Muscle of leg (tissue), 16 donors: ENCODE measurements around the gene SH3PXD2B. TPM values are rescaled to one million over a fixed set of nuclear protein-coding genes. Genes with fewer than 3 reads are reported as not detected.
A peak's percentile ranks its signal among the peaks of the same experiment; 100 is the strongest.

ENCODE experiments used
- DNase-seq: peaks from one replicate; pipeline ENCODE4 v3.0.0; 2013
- H3K27ac ChIP-seq: one replicate; pipeline ENCODE4 v1.5.1; 2013; ENCODE audit warnings: mild to moderate bottlenecking, low read length, control low read depth
- H3K27me3 ChIP-seq: one replicate; pipeline ENCODE4 v1.6.1; 2013; ENCODE audit warnings: low read length; ENCODE audit not compliant: control insufficient read depth, insufficient read depth
- H3K36me3 ChIP-seq: one replicate; pipeline ENCODE4 v1.6.1; 2013; ENCODE audit warnings: low read length; ENCODE audit not compliant: control insufficient read depth, insufficient read depth
- H3K4me1 ChIP-seq: one replicate; pipeline ENCODE4 v1.6.1; 2013; ENCODE audit warnings: low read length; ENCODE audit not compliant: control insufficient read depth, insufficient read depth
- H3K4me3 ChIP-seq: one replicate; pipeline ENCODE4 v1.5.1; 2013; ENCODE audit warnings: low read length, control low read depth
- H3K9me3 ChIP-seq: replicated peaks from 2 replicates; pipeline ENCODE4 v1.6.1; 2013; ENCODE audit warnings: low read depth, low read length; ENCODE audit not compliant: control insufficient read depth
- WGBS: methylation state at CpG from one replicate; pipeline ENCODE4 v1.1.5; 2013; ENCODE audit warnings: missing lambda C conversion rate; ENCODE audit not compliant: insufficient coverage; 5-methylcytosine and 5-hydroxymethylcytosine counted together
- long read RNA-seq, 11 donors: transcript quantifications; one replicate each; lab custom pipeline, GENCODE V29; 2026
- polyA plus RNA-seq, 8 donors: library from polyadenylated mRNA; unstranded; fragments of 120-200 nt; gene quantifications; one replicate each; pipeline versions ENCODE4 v1.2.1 to v1.2.3, GENCODE V29; 2013; ENCODE audit warnings: inconsistent platforms in 1 of 8, low replicate concordance in 1 of 8; ENCODE audit not compliant: insufficient read length in 8 of 8, insufficient read depth in 1 of 8
- total RNA-seq: library from RNA; stranded (reverse); fragments of 120-200 nt; gene quantifications from one replicate; pipeline ENCODE4 v1.2.4, GENCODE V29; 2013

Gene SH3PXD2B
- 19.2 TPM for total RNA-seq
- 10 to 100 TPM; 23.9 to 60.9 (median 38.7) TPM for polyA plus RNA-seq
- long read RNA-seq, donor 1, full-length matches to known transcripts: 2 of 2 reads
- long read RNA-seq, donor 1, partial matches to known transcripts: 0 of 2 reads
- long read RNA-seq, donor 1, other reads (novel, unspliced or antisense): 0 of 2 reads
- long read RNA-seq, donor 2, full-length matches to known transcripts: 1 of 1 reads
- long read RNA-seq, donor 2, partial matches to known transcripts: 0 of 1 reads
- long read RNA-seq, donor 2, other reads (novel, unspliced or antisense): 0 of 1 reads
- long read RNA-seq, donor 3, full-length matches to known transcripts: 4 of 4 reads
- long read RNA-seq, donor 3, partial matches to known transcripts: 0 of 4 reads
- long read RNA-seq, donor 3, other reads (novel, unspliced or antisense): 0 of 4 reads
- long read RNA-seq, donor 4, full-length matches to known transcripts: 5 of 5 reads
- long read RNA-seq, donor 4, partial matches to known transcripts: 0 of 5 reads
- long read RNA-seq, donor 4, other reads (novel, unspliced or antisense): 0 of 5 reads
- long read RNA-seq, donor 5, full-length matches to known transcripts: 4 of 4 reads
- long read RNA-seq, donor 5, partial matches to known transcripts: 0 of 4 reads
- long read RNA-seq, donor 5, other reads (novel, unspliced or antisense): 0 of 4 reads
- long read RNA-seq, donor 6, full-length matches to known transcripts: 6 of 6 reads
- long read RNA-seq, donor 6, partial matches to known transcripts: 0 of 6 reads
- long read RNA-seq, donor 6, other reads (novel, unspliced or antisense): 0 of 6 reads
- long read RNA-seq, donor 7, full-length matches to known transcripts: 1 of 1 reads
- long read RNA-seq, donor 7, partial matches to known transcripts: 0 of 1 reads
- long read RNA-seq, donor 7, other reads (novel, unspliced or antisense): 0 of 1 reads
- long read RNA-seq, donor 8, full-length matches to known transcripts: 1 of 1 reads
- long read RNA-seq, donor 8, partial matches to known transcripts: 0 of 1 reads
- long read RNA-seq, donor 8, other reads (novel, unspliced or antisense): 0 of 1 reads
- long read RNA-seq, donor 9, full-length matches to known transcripts: 1 of 1 reads
- long read RNA-seq, donor 9, partial matches to known transcripts: 0 of 1 reads
- long read RNA-seq, donor 9, other reads (novel, unspliced or antisense): 0 of 1 reads
- long read RNA-seq, donor 10, full-length matches to known transcripts: 1 of 6 reads
- long read RNA-seq, donor 10, partial matches to known transcripts: 5 of 6 reads
- long read RNA-seq, donor 10, other reads (novel, unspliced or antisense): 0 of 6 reads
- long read RNA-seq, donor 11, full-length matches to known transcripts: 2 of 2 reads
- long read RNA-seq, donor 11, partial matches to known transcripts: 0 of 2 reads
- long read RNA-seq, donor 11, other reads (novel, unspliced or antisense): 0 of 2 reads

- Histone ChIP-seq H3K27me3 (no peaks in the 10 kb centered on the region), H3K27ac (peak within 1 kb of the TSS; percentile 91), H3K36me3 (peaks cover 12% of the 10 kb centered on the region), H3K9me3 (no peaks in the 10 kb centered on the region), H3K4me3 (peak within 1 kb of the TSS; percentile 88), H3K4me1 (peaks cover 48% of the 10 kb centered on the region)
- DNase-seq: peak; percentile 76
- 3% methylated on average over 68 of the region's 89 CpGs for WGBS
These were observed at the start of gene SH3PXD2B for GRCh38 chr5:172454358-172455086. Gene SH3PXD2B, minus strand, starts transcription at chr5:172454525. Its CDS starts 173 bp downstream, at chr5:172454352.

DNA sequence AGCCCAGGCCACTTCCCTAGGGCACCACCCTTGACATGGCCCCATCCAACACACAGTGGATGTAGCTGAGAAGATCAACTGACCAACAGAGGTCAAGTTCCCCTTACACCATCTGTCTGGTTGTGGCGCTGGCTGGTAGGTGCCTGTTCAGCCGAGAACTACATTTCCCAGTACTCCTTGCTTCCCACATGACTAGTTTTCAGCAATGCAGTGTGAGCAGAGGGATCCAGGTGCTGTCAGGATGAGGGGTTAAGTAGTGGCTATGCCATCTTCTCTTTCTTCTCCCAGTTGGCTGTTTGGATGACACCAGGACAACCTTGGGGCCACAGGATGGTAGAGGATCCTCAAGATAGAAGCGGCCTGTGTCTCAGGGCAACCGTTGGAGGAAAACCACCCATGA is 48.6 kb upstream of the SH3PXD2B start:
- peak overlapping the region; percentile 37 for H3K27ac ChIP-seq
- H3K4me3 ChIP-seq: no peak overlapping the region
- peaks cover 26% of the 10 kb centered on the region for H3K4me1 ChIP-seq
- no peaks in the 10 kb centered on the region for H3K36me3 ChIP-seq
- DNase-seq: no peak
- WGBS: no CpG with 5 or more reads among the region's 4 CpGs
- no peaks in the 10 kb centered on the region for H3K9me3 ChIP-seq
- H3K27me3 ChIP-seq: no peaks in the 10 kb centered on the region

GRCh38 chr5:172502410-172502809 is 48.1 kb upstream of the SH3PXD2B start:
- H3K4me1 ChIP-seq: peaks cover 30% of the 10 kb centered on the region
- no peak overlapping the region for H3K27ac ChIP-seq
- H3K27me3 ChIP-seq: no peaks in the 10 kb centered on the region
- 100% methylated on average over 2 of the region's 8 CpGs for WGBS
- H3K9me3 ChIP-seq: no peaks in the 10 kb centered on the region
- no peak for DNase-seq
- no peaks in the 10 kb centered on the region for H3K36me3 ChIP-seq
- H3K4me3 ChIP-seq: no peak overlapping the region

GRCh38 chr5:172501708-172502320 is 47.5 kb upstream of the SH3PXD2B start:
- Histone ChIP-seq H3K4me1 (peaks cover 36% of the 10 kb centered on the region), H3K27ac (no peak overlapping the region), H3K36me3 (no peaks in the 10 kb centered on the region), H3K27me3 (no peaks in the 10 kb centered on the region), H3K9me3 (no peaks in the 10 kb centered on the region), H3K4me3 (no peak overlapping the region)
- 90% methylated on average over 7 of the region's 7 CpGs for WGBS
- DNase-seq: no peak

DNA sequence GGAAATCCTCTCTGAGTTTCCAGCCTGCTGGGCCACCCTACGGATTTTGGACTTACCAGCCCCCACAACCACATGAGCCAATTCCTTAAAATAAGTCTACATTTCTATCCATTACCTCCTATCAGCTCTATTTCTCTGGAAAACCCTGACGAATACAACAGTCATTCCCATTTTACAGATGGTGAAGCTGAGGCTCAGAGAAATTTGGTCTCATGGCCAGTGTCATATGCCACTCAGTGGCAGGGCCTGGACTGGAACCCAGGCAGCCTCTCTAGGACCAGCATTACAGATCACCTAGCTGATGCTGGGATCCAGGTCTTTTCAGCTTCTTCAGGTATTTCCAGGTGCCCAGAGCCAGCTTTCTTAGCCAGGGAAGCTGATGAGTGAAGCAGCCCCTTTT is 45.0 kb upstream of the SH3PXD2B start:
- Histone ChIP-seq H3K36me3 (no peaks in the 10 kb centered on the region), H3K4me1 (peaks cover 43% of the 10 kb centered on the region), H3K27ac (no peak overlapping the region), H3K27me3 (no peaks in the 10 kb centered on the region), H3K9me3 (no peaks in the 10 kb centered on the region), H3K4me3 (no peak overlapping the region)
- no peak for DNase-seq
- 86% methylated on average over 2 of the region's 2 CpGs for WGBS

DNA sequence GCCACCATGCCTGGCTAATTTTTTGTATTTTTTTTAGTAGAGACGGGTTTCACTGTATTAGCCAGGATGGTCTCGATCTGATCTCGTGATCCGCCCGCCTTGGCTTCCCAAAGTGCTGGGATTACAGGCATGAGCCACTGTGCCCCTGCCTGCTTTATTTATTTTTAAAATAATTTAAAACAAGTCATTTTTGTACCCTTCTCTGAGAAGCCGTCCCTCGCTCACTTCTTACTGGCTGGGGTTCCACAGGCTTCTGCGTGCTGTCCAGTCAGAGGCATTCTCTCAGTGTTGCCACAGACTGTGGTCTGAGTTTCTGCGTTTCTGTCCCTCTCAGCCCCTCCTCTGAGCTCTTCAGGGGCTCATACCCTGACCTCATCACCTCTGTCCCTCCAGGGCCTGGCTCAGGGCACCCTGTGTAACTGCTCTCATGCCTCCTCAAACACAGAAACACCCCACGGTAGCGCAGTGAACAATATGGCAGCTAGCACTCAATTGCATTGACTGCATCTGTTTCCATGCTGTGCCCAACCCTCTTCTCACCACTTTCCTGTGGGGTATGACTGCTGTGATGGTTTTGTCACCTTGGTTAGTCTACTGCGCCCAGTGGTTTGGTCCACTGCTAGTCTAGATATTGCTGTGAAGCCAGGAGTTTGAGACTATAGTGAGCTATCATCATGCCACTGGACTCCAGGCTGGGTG is 44.3 kb upstream of the SH3PXD2B start:
- no peaks in the 10 kb centered on the region for H3K27me3 ChIP-seq
- no peak overlapping the region for H3K4me3 ChIP-seq
- peaks cover 40% of the 10 kb centered on the region for H3K4me1 ChIP-seq
- H3K9me3 ChIP-seq: no peaks in the 10 kb centered on the region
- no peak for DNase-seq
- H3K36me3 ChIP-seq: no peaks in the 10 kb centered on the region
- WGBS: 92% methylated on average over 4 of the region's 12 CpGs
- H3K27ac ChIP-seq: no peak overlapping the region

DNA sequence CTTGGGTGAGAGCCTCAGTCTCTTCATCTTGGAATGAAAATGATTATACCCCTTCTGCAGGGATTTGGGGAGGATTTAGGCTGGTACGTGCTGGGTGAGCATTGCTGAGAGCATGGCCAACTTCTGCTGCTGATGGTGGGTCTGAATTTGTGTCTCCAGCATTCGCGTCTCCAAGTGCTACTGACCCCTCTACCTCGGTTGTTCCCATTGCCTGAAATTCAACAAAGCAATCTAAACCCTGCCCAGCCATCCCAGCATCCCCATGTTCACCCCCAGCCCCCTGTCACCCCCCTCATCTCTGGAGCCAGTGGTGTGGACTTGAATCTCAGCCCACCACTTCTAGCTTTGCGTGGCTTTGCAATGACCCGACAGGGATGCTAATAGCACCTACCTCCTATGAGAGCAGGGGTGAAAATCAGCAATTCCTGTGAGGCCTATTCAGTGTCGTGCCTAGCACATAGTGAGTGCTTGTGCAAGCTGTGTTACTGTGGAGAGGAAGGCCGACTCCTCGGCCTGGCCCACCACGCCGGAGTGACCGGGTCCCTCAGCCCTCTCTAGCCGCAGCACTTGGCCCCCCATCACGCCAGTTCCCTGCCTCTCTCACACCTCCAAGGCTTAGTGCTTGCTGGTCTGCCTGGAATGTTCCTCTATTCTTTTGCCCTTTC is 43.4 kb upstream of the SH3PXD2B start:
- peak overlapping the region; percentile 92 for H3K27ac ChIP-seq
- 86% methylated on average over 3 of the region's 14 CpGs for WGBS
- H3K4me3 ChIP-seq: no peak overlapping the region
- H3K36me3 ChIP-seq: no peaks in the 10 kb centered on the region
- DNase-seq: no peak
- H3K9me3 ChIP-seq: no peaks in the 10 kb centered on the region
- no peaks in the 10 kb centered on the region for H3K27me3 ChIP-seq
- peaks cover 42% of the 10 kb centered on the region for H3K4me1 ChIP-seq

GRCh38 chr5:172496671-172497371 is 42.5 kb upstream of the SH3PXD2B start:
- Histone ChIP-seq H3K4me1 (peaks cover 42% of the 10 kb centered on the region), H3K27ac (peak overlapping the region; percentile 92)
- DNase-seq: peak; percentile 85

More at GRCh38 chr5:172496671-172497371, 42.5 kb upstream of the SH3PXD2B start:
- Histone ChIP-seq H3K9me3 (no peaks in the 10 kb centered on the region), H3K27me3 (no peaks in the 10 kb centered on the region), H3K36me3 (no peaks in the 10 kb centered on the region), H3K4me3 (no peak overlapping the region)
- 32% methylated on average over 9 of the region's 12 CpGs for WGBS
